Measurements from ENCODE around the gene PRR33. TPM values are rescaled to one million over a fixed set of nuclear protein-coding genes. Genes with fewer than 3 reads are reported as not detected.
"Not testable (repeated sequence)": the region's sequence is repeated elsewhere in the genome, so short reads cannot be mapped to it uniquely, and the experiment has no call there.

Gene PRR33
- total and polyA plus RNA-seq, 11 donors = 0.08 to 5.1 (median 2.4) TPM

DNA sequence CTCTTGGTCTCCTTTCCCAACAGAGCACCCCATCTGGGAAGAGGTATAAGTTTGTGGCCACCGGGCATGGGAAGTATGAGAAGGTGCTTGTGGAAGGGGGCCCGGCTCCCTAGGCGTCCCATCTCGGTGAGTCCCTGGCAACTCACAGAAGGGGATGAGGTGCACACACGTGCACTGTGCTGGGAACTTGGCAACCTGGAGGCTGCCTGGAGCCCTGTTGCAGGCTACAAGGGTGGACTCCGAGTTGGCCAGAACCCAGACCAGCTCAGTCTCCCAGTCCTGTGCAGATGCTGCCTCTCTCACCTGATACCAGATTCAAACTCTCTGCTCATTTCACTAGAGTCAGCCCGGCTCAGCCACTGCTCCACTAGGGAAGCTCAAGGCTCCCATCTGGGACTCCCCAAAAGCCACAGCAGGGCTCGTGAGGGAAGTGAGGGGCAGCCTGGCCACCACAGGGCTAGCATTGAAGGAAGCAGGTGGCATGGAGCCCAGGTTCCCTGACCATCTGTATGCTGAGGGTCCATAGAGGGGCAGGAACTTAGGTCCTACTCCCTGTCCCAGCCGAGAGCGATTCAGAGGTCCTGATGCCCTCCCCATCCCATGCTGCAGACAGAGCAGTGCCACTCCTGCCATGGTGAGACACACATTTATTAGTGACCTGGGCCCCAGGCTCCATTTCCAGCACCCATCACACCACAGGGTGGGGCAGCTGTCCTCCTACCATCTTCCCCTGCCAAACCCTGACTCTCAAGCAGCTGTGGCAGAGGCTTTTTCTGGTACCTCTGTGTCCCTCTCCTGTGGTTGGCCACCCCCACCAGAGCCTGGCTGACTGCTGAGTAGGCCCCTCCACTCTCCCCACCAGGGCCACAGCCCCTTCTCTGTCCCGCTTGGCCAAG lies 4.0 kb downstream of the PRR33 start:
- ATAC-seq = no peak
- Histone ChIP-seq H3K9me3 (no peaks in the 10 kb centered on the region), H3K27me3 (no peaks in the 10 kb centered on the region), H3K4me3 (no peak overlapping the region), H3K27ac (peak overlapping the region in 2 of 12 donors; percentile 30 to 71), H3K4me1 (peaks cover 0 to 38% (median 5%) of the 10 kb centered on the region in 12 donors), H3K36me3 (peaks cover 0 to 66% (median 38%) of the 10 kb centered on the region in 9 donors)
- intact Hi-C loops (cut with DNase I) = loop anchor here in 2 of 10 donors (10.0 kb wide), 1 partner anchor 257 kb away; no protein-coding TSS in a partner anchor
- no peak for TF ChIP-seq POLR2A (IDR thresholded peaks at IDR 0.05)
- TF ChIP-seq, protein P1, sequence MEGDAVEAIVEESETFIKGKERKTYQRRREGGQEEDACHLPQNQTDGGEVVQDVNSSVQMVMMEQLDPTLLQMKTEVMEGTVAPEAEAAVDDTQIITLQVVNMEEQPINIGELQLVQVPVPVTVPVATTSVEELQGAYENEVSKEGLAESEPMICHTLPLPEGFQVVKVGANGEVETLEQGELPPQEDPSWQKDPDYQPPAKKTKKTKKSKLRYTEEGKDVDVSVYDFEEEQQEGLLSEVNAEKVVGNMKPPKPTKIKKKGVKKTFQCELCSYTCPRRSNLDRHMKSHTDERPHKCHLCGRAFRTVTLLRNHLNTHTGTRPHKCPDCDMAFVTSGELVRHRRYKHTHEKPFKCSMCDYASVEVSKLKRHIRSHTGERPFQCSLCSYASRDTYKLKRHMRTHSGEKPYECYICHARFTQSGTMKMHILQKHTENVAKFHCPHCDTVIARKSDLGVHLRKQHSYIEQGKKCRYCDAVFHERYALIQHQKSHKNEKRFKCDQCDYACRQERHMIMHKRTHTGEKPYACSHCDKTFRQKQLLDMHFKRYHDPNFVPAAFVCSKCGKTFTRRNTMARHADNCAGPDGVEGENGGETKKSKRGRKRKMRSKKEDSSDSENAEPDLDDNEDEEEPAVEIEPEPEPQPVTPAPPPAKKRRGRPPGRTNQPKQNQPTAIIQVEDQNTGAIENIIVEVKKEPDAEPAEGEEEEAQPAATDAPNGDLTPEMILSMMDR (IDR thresholded peaks at IDR 0.05) = no peak
- peak in 2 of 5 donors; percentile 21 to 33 for DNase-seq
- WGBS, 4 donors = 85 to 94% (median 88%) methylated on average over 10 to 11 of the region's 11 CpGs

DNA sequence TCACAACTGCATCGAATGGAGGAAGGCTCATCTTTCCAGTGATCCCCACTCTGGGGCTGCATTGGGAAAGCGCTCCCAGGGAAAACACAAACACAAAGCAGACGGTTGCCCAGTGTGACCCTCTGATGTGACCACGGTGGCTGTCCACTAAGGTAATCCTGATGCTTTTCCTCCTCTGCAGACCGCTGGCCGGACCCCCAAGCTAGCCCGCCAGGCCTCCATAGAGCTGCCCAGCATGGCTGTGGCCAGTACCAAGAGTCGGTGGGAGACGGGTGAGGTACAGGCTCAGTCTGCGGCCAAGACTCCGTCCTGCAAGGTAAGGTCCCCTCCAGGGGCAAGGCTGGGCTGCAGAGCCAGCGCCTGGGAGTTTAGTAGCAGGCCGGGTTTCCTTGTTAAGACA lies 5.1 kb downstream of the PRR33 start:
- Histone ChIP-seq H3K36me3 (peaks cover 0 to 66% (median 38%) of the 10 kb centered on the region in 9 donors), H3K4me1 (peaks cover 8 to 48% (median 16%) of the 10 kb centered on the region in 12 donors)
- H3K9me3 ChIP-seq, H3K4me3 ChIP-seq, H3K27me3 ChIP-seq, H3K27ac ChIP-seq, ATAC-seq: not testable (repeated sequence)
- intact Hi-C loops (cut with DNase I) = loop anchor here in 2 of 10 donors (10.0 kb wide), 1 partner anchor 258 kb away; no protein-coding TSS in a partner anchor
- whole genome bisulfite sequencing, 4 donors = 86 to 91% (median 89%) methylated on average over 9 to 13 of the region's 13 CpGs
- DNase-seq = peak in 1 of 5 donors; percentile 38

DNA sequence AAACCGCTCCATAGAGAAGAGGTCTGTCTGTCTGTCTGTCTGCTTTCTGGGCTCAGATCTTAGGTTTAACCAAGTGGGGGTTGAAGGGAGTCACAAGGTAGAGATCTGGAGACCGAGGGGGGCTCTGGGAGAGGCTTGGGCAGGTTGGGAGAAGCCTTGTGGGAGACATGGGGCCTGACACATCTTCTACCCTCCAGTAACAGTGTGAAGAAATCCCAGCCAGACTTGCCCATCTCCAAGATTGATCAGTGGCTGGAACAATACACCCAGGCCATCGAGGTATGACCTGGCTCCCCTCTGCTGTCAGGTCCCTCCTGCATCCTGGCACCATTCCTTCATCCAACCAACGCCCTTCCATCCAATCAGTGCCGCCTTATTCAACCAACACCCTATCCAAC lies 7.4 kb downstream of the PRR33 start:
- intact Hi-C loops (cut with DNase I) = loop anchor here (5.0 to 10.0 kb wide), 6 partner anchors 33 to 268 kb away; partner anchors contain the start of genes TNNT3 (in 6 of the 10) and TNNI2 (in 1 of the 10)
- no peak for TF ChIP-seq POLR2A (IDR thresholded peaks at IDR 0.05)
- TF ChIP-seq, protein P1 (IDR thresholded peaks at IDR 0.05) = no peak
- Histone ChIP-seq H3K27me3 (no peaks in the 10 kb centered on the region), H3K9me3 (no peaks in the 10 kb centered on the region), H3K4me3 (no peak overlapping the region), H3K4me1 (peaks cover 17 to 53% (median 36%) of the 10 kb centered on the region in 12 donors), H3K36me3 (peaks cover 0 to 63% (median 38%) of the 10 kb centered on the region in 9 donors), H3K27ac (no peak overlapping the region)
- no peak for ATAC-seq
- WGBS, 4 donors = 91 to 96% (median 92%) methylated on average over 5 of the region's 5 CpGs
- peak in 1 of 5 donors; percentile 23 for DNase-seq

DNA sequence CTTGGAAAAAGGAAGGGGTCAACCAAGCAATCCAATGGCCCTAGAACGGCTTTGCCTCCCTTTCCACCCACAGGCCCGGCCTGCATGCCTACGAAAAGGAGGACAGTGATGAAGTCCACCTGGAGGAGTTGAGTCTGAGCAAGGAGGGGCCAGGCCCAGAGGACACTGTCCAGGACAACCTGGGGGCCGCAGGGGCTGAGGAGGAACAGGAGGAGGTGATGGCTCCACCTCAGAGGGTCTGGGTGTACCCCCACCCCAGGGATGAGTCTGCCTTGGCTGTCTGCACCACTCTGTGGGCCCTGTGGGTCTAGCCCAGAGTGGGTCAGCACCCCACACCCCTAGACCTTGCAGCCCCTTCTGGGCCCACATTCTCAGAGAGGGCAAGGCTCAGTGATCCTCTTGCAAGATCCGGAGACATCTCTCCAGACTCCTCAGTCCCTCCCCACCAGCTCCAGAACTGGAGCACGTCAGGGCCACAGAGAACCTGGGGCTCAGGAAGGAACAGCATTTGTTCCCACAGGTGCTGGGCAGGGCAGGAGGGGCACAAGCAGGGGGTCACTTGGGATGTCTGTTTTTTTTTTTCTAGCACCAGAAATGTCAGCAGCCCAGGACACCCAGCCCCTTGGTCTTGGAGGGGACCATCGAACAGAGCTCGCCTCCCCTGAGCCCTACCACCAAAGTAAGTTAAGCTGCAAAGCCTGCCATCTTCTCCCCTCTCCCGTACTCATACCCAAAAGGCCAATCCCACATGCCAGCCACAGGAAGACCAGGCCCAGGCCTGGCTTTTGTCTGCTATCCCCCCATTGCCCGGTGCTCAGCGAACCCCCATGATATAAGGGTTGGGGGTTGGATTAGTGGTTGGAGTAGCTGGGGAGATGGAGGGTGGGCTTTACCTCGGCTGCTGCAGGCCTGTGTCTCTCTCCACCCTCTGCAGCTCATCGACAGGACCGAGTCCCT lies 8.1 kb downstream of the PRR33 start:
- no peaks in the 10 kb centered on the region for H3K9me3 ChIP-seq
- 91 to 93% (median 93%) methylated on average over 14 of the region's 14 CpGs for WGBS, 4 donors

More for the DNA sequence above, 8.1 kb downstream of the PRR33 start:
- intact Hi-C loops (cut with DNase I) = loop anchor here (2.0 to 10.0 kb wide), 8 partner anchors 34 to 269 kb away; partner anchors contain the start of genes TNNT3 (in 6 of the 10) and TNNI2 (in 3 of the 10)
- no peaks in the 10 kb centered on the region for H3K27me3 ChIP-seq
- TF ChIP-seq POLR2A (IDR thresholded peaks at IDR 0.05) = no peak
- TF ChIP-seq, protein P1 (IDR thresholded peaks at IDR 0.05) = no peak
- H3K4me1 ChIP-seq = peaks cover 17 to 53% (median 37%) of the 10 kb centered on the region in 12 donors
- DNase-seq = peak in 2 of 5 donors; percentile 25 to 57
- no peak for ATAC-seq
- peaks cover 0 to 57% (median 38%) of the 10 kb centered on the region in 9 donors for H3K36me3 ChIP-seq
- peak overlapping the region in 10 of 12 donors; percentile 11 to 99 (median 96) for H3K27ac ChIP-seq
- H3K4me3 ChIP-seq = no peak overlapping the region

All from heart left ventricle (tissue), 16 donors.